ENCODE results near the gene ALK. TPM values are rescaled to one million over a fixed set of nuclear protein-coding genes. Genes with fewer than 3 reads are reported as not detected.

The ALK gene
- total RNA-seq, 1 donor from 2014 or later = not detected

DNA sequence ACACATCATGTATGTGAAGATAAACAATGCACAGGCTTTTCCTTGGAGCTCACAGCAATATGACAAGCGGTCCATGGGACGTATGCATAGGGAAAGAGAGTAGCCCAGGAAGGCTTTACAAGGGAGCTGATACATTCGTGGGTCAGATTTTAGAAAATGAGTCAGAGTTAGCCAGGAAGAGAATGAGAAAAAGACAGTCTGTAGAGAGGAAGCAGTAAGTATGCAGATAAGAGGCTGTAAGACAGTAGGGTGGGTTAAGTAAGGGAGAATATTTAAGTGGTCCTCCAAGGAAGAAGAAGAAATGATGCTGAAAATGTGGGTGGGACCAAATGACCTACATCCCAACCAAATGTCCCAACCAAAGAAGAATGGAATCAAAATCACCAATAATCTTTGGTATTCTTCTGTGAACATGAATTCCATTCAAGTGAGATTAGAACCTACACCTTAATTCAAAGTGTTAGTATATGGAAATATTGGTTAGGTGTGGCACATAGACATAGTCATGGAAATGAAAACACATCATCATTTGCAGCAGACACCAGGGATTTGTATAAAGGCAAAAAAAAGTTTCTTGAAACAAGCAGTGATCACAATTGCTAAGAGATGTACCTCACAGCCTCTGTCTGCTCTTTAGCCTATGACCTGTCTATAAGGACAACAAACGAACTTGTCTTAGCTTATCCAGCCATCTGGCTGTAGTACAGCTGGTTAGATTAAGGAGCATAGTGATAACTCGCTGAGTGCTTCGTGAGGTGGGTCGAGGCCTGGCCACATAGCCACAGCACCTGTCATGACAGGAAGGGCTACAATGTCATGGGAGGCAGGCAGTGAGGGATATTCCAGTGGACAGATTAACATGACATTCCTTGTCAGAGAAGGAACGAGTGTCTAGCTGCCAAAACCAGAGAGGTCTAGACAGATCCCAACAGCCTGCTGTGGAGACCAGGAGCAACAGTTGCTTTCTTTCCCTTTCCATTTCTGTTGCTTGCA lies 133.6 kb downstream of the ALK start:
- no peak for DNase-seq (ENCODE audit: low read depth)
- Histone ChIP-seq H3K27me3 (ENCODE audit: control insufficient read depth, insufficient read depth, low read length) (peaks cover 5% of the 10 kb centered on the region), H3K4me3 (ENCODE audit: low read depth, low read length) (no peak overlapping the region), H3K36me3 (ENCODE audit: control insufficient read depth, insufficient read depth, low read length) (no peaks in the 10 kb centered on the region)
- FAIRE-seq = peak; percentile 7
- TF ChIP-seq, protein P1, sequence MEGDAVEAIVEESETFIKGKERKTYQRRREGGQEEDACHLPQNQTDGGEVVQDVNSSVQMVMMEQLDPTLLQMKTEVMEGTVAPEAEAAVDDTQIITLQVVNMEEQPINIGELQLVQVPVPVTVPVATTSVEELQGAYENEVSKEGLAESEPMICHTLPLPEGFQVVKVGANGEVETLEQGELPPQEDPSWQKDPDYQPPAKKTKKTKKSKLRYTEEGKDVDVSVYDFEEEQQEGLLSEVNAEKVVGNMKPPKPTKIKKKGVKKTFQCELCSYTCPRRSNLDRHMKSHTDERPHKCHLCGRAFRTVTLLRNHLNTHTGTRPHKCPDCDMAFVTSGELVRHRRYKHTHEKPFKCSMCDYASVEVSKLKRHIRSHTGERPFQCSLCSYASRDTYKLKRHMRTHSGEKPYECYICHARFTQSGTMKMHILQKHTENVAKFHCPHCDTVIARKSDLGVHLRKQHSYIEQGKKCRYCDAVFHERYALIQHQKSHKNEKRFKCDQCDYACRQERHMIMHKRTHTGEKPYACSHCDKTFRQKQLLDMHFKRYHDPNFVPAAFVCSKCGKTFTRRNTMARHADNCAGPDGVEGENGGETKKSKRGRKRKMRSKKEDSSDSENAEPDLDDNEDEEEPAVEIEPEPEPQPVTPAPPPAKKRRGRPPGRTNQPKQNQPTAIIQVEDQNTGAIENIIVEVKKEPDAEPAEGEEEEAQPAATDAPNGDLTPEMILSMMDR (IDR thresholded peaks at IDR 0.05; ENCODE audit: insufficient read depth, low read length, severe bottlenecking) = no peak

DNA sequence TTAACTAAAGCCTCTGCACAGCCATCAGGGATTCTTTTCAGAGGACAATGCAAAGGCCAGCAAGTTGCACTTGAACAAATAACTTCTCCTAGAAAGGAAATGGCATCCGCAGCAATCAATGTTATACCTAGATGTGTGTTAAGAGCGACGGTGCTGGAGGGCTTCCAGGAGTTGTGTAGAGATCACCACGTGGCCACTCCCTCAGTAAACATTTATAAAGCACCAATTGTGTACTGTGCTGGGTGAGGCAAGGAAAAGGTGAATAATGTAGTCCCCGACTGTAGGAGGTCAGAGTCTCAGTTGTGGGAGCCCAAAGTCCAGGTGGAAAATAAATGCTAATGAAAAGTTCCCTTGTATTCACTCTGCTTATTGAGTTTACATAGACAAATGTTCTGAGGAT lies 135.0 kb downstream of the ALK start:
- FAIRE-seq (peak; percentile 66), DNase-seq (ENCODE audit: low read depth) (peak; percentile 9)
- no peaks in the 10 kb centered on the region for H3K36me3 ChIP-seq (ENCODE audit: control insufficient read depth, insufficient read depth, low read length)
- TF ChIP-seq, protein P1 (IDR thresholded peaks at IDR 0.05; ENCODE audit: insufficient read depth, low read length, severe bottlenecking) = no peak
- peaks cover 7% of the 10 kb centered on the region for H3K27me3 ChIP-seq (ENCODE audit: control insufficient read depth, insufficient read depth, low read length)
- H3K4me3 ChIP-seq (ENCODE audit: low read depth, low read length) = no peak overlapping the region

DNA sequence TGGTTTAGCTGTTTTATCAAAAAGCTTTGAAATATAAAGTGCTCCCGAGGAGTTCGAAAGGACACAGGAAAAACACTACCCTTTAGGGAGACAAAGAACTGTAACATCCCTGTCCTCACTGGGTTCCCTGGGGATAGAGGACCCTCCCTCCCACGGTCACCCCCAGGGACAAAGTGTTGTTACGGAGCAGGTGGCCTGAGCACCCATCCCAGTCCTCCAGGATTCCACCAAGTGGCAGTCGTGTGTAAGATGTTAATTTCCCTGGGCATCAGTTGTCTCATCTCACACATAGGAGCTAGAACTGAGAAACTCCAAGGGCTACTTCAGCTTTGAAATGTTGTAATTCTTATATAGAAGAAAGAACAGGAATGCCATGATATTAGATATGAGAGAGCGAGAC lies 137.7 kb downstream of the ALK start:
- H3K36me3 ChIP-seq (ENCODE audit: control insufficient read depth, insufficient read depth, low read length) = no peaks in the 10 kb centered on the region
- no peak for DNase-seq (ENCODE audit: low read depth)
- TF ChIP-seq, protein P1 (IDR thresholded peaks at IDR 0.05; ENCODE audit: insufficient read depth, low read length, severe bottlenecking) = no peak
- no peak for FAIRE-seq
- H3K27me3 ChIP-seq (ENCODE audit: control insufficient read depth, insufficient read depth, low read length) = peaks cover 8% of the 10 kb centered on the region
- H3K4me3 ChIP-seq (ENCODE audit: low read depth, low read length) = no peak overlapping the region

DNA sequence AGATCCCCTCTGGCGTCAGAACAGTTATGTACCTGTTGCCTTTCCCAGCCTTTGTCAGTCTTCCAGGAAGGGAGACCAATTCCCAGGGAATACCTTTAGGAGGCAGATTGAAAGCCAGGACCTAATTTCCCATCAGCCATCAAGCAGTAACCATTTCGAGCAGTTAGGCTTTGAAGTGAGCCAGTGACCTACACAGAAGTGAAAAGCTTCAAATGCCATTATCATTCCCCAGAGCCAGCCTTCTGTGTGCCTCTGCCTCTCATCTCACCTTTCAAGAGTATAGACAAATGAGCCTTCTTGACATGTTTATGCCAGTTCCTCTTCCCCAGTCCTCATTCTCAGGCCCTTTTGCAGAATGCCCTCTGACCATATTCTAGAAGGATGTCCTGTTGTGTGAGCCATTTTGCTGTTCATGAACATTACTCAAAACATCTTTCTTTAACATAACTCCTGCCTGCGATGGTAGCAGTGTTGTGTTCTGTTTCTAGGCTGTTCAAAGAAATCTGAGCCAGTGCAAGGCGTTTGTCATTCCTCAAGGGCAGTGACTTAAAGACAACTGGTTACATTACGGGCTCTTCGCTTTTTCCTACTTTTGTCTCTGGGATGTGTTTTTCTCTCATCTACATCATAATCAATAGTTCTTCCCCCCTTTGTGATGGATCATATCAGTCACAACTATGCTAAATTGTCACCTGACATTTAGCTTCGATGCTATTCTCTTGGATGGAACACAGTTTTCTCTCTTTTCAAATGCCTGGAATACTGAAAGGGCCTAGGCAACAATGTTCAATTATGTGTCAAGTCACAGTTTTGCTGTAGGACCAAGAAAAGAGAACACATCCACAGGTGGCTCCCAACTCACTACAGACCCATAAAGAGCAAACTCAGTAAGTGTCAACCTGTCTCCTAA lies 138.6 kb downstream of the ALK start:
- no peak for FAIRE-seq
- H3K36me3 ChIP-seq (ENCODE audit: control insufficient read depth, insufficient read depth, low read length) = no peaks in the 10 kb centered on the region
- no peak for DNase-seq (ENCODE audit: low read depth)
- peaks cover 5% of the 10 kb centered on the region for H3K27me3 ChIP-seq (ENCODE audit: control insufficient read depth, insufficient read depth, low read length)
- TF ChIP-seq, protein P1 (IDR thresholded peaks at IDR 0.05; ENCODE audit: insufficient read depth, low read length, severe bottlenecking) = no peak
- H3K4me3 ChIP-seq (ENCODE audit: low read depth, low read length) = no peak overlapping the region

DNA sequence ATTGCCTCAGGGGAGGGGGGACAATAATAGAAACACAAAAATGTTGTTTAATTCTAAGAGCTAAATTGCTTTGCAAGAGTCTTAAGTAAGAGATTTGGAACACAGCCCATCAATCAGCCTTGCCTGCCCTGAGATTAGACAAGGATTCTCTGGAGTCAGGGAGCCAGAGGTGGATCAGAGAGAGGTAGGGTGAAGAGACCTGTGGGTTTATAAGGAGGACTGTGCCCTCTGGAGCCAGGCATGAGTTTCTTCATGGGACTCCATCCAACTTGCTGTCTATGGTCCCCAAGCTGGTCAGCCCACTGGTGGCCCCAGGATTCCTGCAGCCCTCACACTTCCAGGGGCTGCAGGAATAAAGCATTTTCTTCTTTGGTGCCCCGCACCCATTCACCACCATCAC lies 139.3 kb downstream of the ALK start:
- FAIRE-seq (no peak), DNase-seq (ENCODE audit: low read depth) (no peak)
- TF ChIP-seq, protein P1 (IDR thresholded peaks at IDR 0.05; ENCODE audit: insufficient read depth, low read length, severe bottlenecking) = no peak
- no peak overlapping the region for H3K4me3 ChIP-seq (ENCODE audit: low read depth, low read length)
- no peaks in the 10 kb centered on the region for H3K36me3 ChIP-seq (ENCODE audit: control insufficient read depth, insufficient read depth, low read length)
- H3K27me3 ChIP-seq (ENCODE audit: control insufficient read depth, insufficient read depth, low read length) = peaks cover 5% of the 10 kb centered on the region
